Renal cortex interstitium (tissue), 15 donors: ENCODE measurements around the gene FAM53C. TPM values are rescaled to one million over a fixed set of nuclear protein-coding genes. Genes with fewer than 3 reads are reported as not detected.
"Not testable (repeated sequence)": the region's sequence is repeated elsewhere in the genome, so short reads cannot be mapped to it uniquely, and the experiment has no call there.

Experiments used
- DNase-seq, 11 donors: peaks; one replicate each; pipeline ENCODE4 v3.0.0-alpha.2; 2013; ENCODE audit warnings: low read depth in 9 of 11, low spot score in 4 of 11; ENCODE audit errors: extremely low read depth in 1 of 11
- long read RNA-seq, 16 experiments: transcript quantifications; one replicate each; lab custom pipeline, GENCODE V29; 2026
- polyA plus RNA-seq, 3 donors: library from polyadenylated mRNA; unstranded; fragments of 120-200 nt; gene quantifications; one replicate each; pipeline ENCODE4 v1.2.1, GENCODE V29; 2013; ENCODE audit not compliant: insufficient read length in 3 of 3

Gene FAM53C
- polyA plus RNA-seq: 10 to 100 TPM; 32.3 to 36.4 (median 32.8) TPM
- long read RNA-seq, donor 1, full-length matches to known transcripts: 1 of 6 reads
- long read RNA-seq, donor 1, partial matches to known transcripts: 5 of 6 reads
- long read RNA-seq, donor 1, other reads (novel, unspliced or antisense): 0 of 6 reads
- long read RNA-seq, donor 2, full-length matches to known transcripts: 5 of 5 reads
- long read RNA-seq, donor 2, partial matches to known transcripts: 0 of 5 reads
- long read RNA-seq, donor 2, other reads (novel, unspliced or antisense): 0 of 5 reads
- long read RNA-seq, donor 3, full-length matches to known transcripts: 8 of 14 reads
- long read RNA-seq, donor 3, partial matches to known transcripts: 6 of 14 reads
- long read RNA-seq, donor 3, other reads (novel, unspliced or antisense): 0 of 14 reads
- long read RNA-seq, donor 4, full-length matches to known transcripts: 4 of 15 reads
- long read RNA-seq, donor 4, partial matches to known transcripts: 11 of 15 reads
- long read RNA-seq, donor 4, other reads (novel, unspliced or antisense): 0 of 15 reads
- long read RNA-seq, donor 5: 0 reads
- long read RNA-seq, donor 6, full-length matches to known transcripts: 7 of 7 reads
- long read RNA-seq, donor 6, partial matches to known transcripts: 0 of 7 reads
- long read RNA-seq, donor 6, other reads (novel, unspliced or antisense): 0 of 7 reads
- long read RNA-seq, donor 7, full-length matches to known transcripts: 2 of 2 reads
- long read RNA-seq, donor 7, partial matches to known transcripts: 0 of 2 reads
- long read RNA-seq, donor 7, other reads (novel, unspliced or antisense): 0 of 2 reads
- long read RNA-seq, donor 8: 0 reads
- long read RNA-seq, donor 9, full-length matches to known transcripts: 5 of 5 reads
- long read RNA-seq, donor 9, partial matches to known transcripts: 0 of 5 reads
- long read RNA-seq, donor 9, other reads (novel, unspliced or antisense): 0 of 5 reads
- long read RNA-seq, donor 10, full-length matches to known transcripts: 4 of 9 reads
- long read RNA-seq, donor 10, partial matches to known transcripts: 5 of 9 reads
- long read RNA-seq, donor 10, other reads (novel, unspliced or antisense): 0 of 9 reads
- long read RNA-seq, donor 11, full-length matches to known transcripts: 3 of 8 reads
- long read RNA-seq, donor 11, partial matches to known transcripts: 5 of 8 reads
- long read RNA-seq, donor 11, other reads (novel, unspliced or antisense): 0 of 8 reads
- long read RNA-seq, donor 12: 0 reads
- long read RNA-seq, donor 13: 0 reads
- long read RNA-seq, donor 14, full-length matches to known transcripts: 3 of 13 reads
- long read RNA-seq, donor 14, partial matches to known transcripts: 10 of 13 reads
- long read RNA-seq, donor 14, other reads (novel, unspliced or antisense): 0 of 13 reads
- long read RNA-seq, donor 15, full-length matches to known transcripts: 3 of 3 reads
- long read RNA-seq, donor 15, partial matches to known transcripts: 0 of 3 reads
- long read RNA-seq, donor 15, other reads (novel, unspliced or antisense): 0 of 3 reads
- long read RNA-seq, donor 16, full-length matches to known transcripts: 8 of 43 reads
- long read RNA-seq, donor 16, partial matches to known transcripts: 35 of 43 reads
- long read RNA-seq, donor 16, other reads (novel, unspliced or antisense): 0 of 43 reads

- peak; percentile 84 to 97 (median 93) for DNase-seq
These were observed at the start of gene FAM53C for GRCh38 chr5:138337685-138338410. Gene FAM53C, plus strand, starts transcription at chr5:138338266. Its CDS starts 3,070 bp downstream, at chr5:138341336.

GRCh38 chr5:138289296-138289695 lies 48.8 kb upstream of the FAM53C start:
- no peak for DNase-seq

- no peak for DNase-seq
These were observed 34.7 kb upstream of the FAM53C start for GRCh38 chr5:138303372-138303771.

- DNase-seq: peak in 1 of 11 donors; percentile 5
These were observed 32.3 kb upstream of the FAM53C start for GRCh38 chr5:138305797-138306196.

GRCh38 chr5:138315751-138316278 lies 22.3 kb upstream of the FAM53C start:
- no peak for DNase-seq

- DNase-seq: no peak
These were observed 21.7 kb upstream of the FAM53C start for GRCh38 chr5:138316355-138316754.

- DNase-seq: not testable (repeated sequence)
These were observed 19.9 kb upstream of the FAM53C start for GRCh38 chr5:138318211-138318610.

- no peak for DNase-seq
These were observed 7.1 kb upstream of the FAM53C start for GRCh38 chr5:138330813-138331448.

GRCh38 chr5:138331449-138332368 lies 6.4 kb upstream of the FAM53C start, which contains the start of gene CDC25C:
Gene CDC25C, minus strand, starts transcription at chr5:138331804. Its CDS starts 624 bp downstream, at chr5:138331180.
- peak; percentile 87 to 99 (median 98) for DNase-seq

- DNase-seq: no peak
These were observed 3.1 kb upstream of the FAM53C start for GRCh38 chr5:138334867-138335447.

- peak in 8 of 11 donors; percentile 70 to 94 (median 82) for DNase-seq
These were observed 948 bp upstream of the FAM53C start for GRCh38 chr5:138336952-138337684.

- no peak for DNase-seq
These were observed 485 bp downstream of the FAM53C start for GRCh38 chr5:138338411-138339090.

- DNase-seq: peak in 2 of 11 donors; percentile 19 to 32
These were observed 1.0 kb downstream of the FAM53C start for GRCh38 chr5:138339091-138339456.

- DNase-seq: no peak
These were observed 1.4 kb downstream of the FAM53C start for GRCh38 chr5:138339464-138339863.
